ENCODE data around the gene TIMP4.

DNA sequence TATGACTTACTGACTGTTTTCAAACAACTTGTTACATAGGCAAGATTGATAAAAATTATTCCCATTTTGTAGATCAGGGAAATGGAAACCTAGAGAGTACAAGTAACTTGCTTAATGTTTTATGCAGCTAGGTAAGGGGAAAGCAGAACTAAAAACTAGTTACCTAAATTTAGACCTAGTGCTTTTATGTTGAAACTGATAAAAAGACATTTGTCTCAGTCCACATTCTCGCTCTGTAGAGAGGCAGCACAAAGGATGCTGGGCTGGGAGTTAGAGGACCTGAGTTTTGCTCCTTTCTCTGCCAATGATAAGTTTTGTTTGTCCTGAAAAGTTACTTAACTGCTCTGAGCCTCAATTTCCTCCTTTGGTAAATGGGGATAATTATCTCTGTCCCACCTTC is 17.4 kb downstream of the TIMP4 start:
- TF ChIP-seq, protein P1, sequence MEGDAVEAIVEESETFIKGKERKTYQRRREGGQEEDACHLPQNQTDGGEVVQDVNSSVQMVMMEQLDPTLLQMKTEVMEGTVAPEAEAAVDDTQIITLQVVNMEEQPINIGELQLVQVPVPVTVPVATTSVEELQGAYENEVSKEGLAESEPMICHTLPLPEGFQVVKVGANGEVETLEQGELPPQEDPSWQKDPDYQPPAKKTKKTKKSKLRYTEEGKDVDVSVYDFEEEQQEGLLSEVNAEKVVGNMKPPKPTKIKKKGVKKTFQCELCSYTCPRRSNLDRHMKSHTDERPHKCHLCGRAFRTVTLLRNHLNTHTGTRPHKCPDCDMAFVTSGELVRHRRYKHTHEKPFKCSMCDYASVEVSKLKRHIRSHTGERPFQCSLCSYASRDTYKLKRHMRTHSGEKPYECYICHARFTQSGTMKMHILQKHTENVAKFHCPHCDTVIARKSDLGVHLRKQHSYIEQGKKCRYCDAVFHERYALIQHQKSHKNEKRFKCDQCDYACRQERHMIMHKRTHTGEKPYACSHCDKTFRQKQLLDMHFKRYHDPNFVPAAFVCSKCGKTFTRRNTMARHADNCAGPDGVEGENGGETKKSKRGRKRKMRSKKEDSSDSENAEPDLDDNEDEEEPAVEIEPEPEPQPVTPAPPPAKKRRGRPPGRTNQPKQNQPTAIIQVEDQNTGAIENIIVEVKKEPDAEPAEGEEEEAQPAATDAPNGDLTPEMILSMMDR (IDR thresholded peaks at IDR 0.05; ENCODE audit: low read depth, low read length, poor library complexity, severe bottlenecking) = no peak
- no peak for TF ChIP-seq EZH2phosphoT487 (IDR thresholded peaks at IDR 0.05; ENCODE audit: borderline replicate concordance, low read length)

All from DOHH2 (cell line).